ENCODE results near the gene NR1H4.

NR1H4 gene

DNA sequence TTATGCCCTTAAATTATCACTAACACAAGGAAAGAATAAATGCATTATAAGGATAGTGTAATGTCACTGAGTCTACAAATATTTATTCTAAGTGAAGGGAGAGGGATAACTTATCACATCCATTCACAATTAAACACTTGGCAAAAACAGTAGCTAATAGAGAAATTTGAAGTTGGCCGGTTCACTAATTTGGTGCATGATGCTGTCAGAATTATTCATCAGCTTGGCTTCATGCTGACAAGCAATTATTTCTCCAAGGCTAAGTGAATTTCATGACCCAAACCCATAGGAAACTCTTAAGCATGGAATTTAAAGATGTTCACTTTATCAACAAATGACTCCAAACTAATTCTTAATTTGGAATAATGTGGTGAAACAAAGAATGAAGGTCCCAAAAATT lies 25.0 kb upstream of the NR1H4 start:
- H3K4me3 ChIP-seq (ENCODE audit: low read depth, low read length), result no peak overlapping the region
- DNase-seq (ENCODE audit: low read depth, low spot score), result no peak
- POLR2A ChIA-PET, result no interaction called here
- TF ChIP-seq, protein P1, sequence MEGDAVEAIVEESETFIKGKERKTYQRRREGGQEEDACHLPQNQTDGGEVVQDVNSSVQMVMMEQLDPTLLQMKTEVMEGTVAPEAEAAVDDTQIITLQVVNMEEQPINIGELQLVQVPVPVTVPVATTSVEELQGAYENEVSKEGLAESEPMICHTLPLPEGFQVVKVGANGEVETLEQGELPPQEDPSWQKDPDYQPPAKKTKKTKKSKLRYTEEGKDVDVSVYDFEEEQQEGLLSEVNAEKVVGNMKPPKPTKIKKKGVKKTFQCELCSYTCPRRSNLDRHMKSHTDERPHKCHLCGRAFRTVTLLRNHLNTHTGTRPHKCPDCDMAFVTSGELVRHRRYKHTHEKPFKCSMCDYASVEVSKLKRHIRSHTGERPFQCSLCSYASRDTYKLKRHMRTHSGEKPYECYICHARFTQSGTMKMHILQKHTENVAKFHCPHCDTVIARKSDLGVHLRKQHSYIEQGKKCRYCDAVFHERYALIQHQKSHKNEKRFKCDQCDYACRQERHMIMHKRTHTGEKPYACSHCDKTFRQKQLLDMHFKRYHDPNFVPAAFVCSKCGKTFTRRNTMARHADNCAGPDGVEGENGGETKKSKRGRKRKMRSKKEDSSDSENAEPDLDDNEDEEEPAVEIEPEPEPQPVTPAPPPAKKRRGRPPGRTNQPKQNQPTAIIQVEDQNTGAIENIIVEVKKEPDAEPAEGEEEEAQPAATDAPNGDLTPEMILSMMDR (IDR thresholded peaks at IDR 0.05; ENCODE audit: insufficient read depth, low read length, missing control alignments), result no peak
- CTCF ChIA-PET, result interaction anchor here (1.0 kb wide), 1 partner anchor 8 kb away, joined by 3 read pairs; no protein-coding TSS in a partner anchor

DNA sequence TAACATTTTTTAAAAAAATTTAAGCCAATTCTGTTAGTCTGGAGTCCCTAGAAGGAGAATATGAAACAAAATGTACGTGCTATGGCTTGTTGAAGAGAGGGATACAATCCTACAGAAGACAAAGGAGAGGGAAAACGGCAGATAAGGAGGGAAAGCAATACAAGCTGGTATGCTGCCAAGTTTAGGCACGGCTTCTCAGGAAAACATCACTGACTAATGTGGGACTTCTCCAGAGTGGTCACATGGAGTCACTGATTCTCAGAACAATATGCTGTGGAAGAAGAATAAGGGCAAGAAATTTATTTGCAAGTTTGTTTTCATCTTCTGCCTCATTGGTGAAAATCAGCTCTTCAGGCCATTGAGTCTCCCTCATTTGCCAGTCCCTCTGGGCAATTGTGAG lies 22.9 kb upstream of the NR1H4 start:
- TF ChIP-seq, protein P1 (IDR thresholded peaks at IDR 0.05; ENCODE audit: insufficient read depth, low read length, missing control alignments), result no peak
- POLR2A ChIA-PET, result no interaction called here
- DNase-seq (ENCODE audit: low read depth, low spot score), result no peak
- CTCF ChIA-PET, result no interaction called here
- H3K4me3 ChIP-seq (ENCODE audit: low read depth, low read length), result no peak overlapping the region

DNA sequence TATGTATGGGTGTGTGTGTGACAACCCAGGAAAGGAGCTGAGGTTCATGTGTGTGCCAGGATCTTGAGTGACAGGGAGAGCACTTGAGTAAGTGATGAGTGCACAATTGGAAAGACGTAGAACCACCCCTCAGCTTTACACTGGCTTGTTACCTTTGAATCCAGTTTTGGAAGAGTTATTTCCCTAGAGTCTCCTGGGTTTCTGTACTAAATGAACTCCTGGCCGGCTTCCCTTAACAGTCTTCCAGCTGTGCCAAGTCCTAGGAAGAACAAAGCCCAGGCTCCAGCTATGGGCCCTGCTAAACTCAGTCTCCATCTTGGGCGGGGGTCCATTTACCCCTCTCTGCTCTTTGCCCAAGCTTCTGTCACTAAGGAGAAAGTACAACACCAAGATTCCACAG lies 19.7 kb upstream of the NR1H4 start:
- ChIA-PET CTCF (no interaction called here), POLR2A (no interaction called here)
- TF ChIP-seq, protein P1 (IDR thresholded peaks at IDR 0.05; ENCODE audit: insufficient read depth, low read length, missing control alignments), result no peak
- DNase-seq (ENCODE audit: low read depth, low spot score), result no peak
- H3K4me3 ChIP-seq (ENCODE audit: low read depth, low read length), result no peak overlapping the region

DNA sequence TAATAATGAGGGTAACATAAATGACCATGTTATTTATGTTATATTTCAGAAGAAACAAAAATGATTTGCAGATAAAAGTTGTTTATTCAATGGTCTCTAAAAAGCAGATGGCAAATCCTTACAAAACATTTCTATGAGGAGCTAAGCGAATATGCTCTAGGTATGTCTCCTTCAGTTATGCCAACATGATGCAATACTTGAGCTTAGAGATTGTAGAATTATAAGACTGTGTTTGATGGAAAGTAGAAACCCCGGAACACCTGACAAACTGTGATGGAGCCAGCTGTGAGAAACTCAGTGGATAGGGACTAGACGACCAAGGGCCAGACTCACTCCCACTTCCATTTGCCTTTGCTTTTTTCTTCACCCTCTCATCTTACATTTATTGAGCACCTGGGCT lies 17.8 kb upstream of the NR1H4 start:
- ChIA-PET POLR2A (no interaction called here), CTCF (no interaction called here)
- DNase-seq (ENCODE audit: low read depth, low spot score), result no peak
- TF ChIP-seq, protein P1 (IDR thresholded peaks at IDR 0.05; ENCODE audit: insufficient read depth, low read length, missing control alignments), result no peak
- no peak overlapping the region for H3K4me3 ChIP-seq (ENCODE audit: low read depth, low read length)

- ChIA-PET POLR2A (no interaction called here), CTCF (no interaction called here)
- H3K4me3 ChIP-seq (ENCODE audit: low read depth, low read length), result no peak overlapping the region
- DNase-seq (ENCODE audit: low read depth, low spot score), result no peak
- TF ChIP-seq, protein P1 (IDR thresholded peaks at IDR 0.05; ENCODE audit: insufficient read depth, low read length, missing control alignments), result no peak
Observed at GRCh38 chr12:100458191-100458590, 15.5 kb upstream of the NR1H4 start.

GRCh38 chr12:100460702-100461101 lies 13.0 kb upstream of the NR1H4 start:
- DNase-seq (ENCODE audit: low read depth, low spot score), result no peak
- no peak overlapping the region for H3K4me3 ChIP-seq (ENCODE audit: low read depth, low read length)
- TF ChIP-seq, protein P1 (IDR thresholded peaks at IDR 0.05; ENCODE audit: insufficient read depth, low read length, missing control alignments), result no peak
- POLR2A ChIA-PET, result no interaction called here
- CTCF ChIA-PET, result no interaction called here
